KOPT-K1 (cell line): ENCODE results near the gene NFATC4.
"Not testable (repeated sequence)": the region's sequence is repeated elsewhere in the genome, so short reads cannot be mapped to it uniquely, and the experiment has no call there.

Experiments used
- H3K27ac ChIP-seq: fragments of 200-600 bp; sonication (generic); 2 replicates; pipeline ENCODE4 v1.5.1; 2016; ENCODE audit warnings: antibody characterized with exemption, mild to moderate bottlenecking, low read depth, low read length; ENCODE audit not compliant: poor library complexity, severe bottlenecking
- H3K36me3 ChIP-seq: fragments of 200-600 bp; sonication (generic); 2 replicates; pipeline ENCODE4 v1.5.1; 2017; ENCODE audit warnings: antibody characterized with exemption, mild to moderate bottlenecking, low read length, moderate library complexity; ENCODE audit not compliant: insufficient read depth
- H3K9me3 ChIP-seq: fragments of 200-600 bp; sonication (generic); 2 replicates; pipeline ENCODE4 v1.5.1; 2017; ENCODE audit warnings: antibody characterized with exemption, low read length, mild to moderate bottlenecking; ENCODE audit not compliant: insufficient read depth, poor library complexity, severe bottlenecking

Gene NFATC4

GRCh38 chr14:24369463-24369862, 1.5 kb downstream of the NFATC4 start:
- no peaks in the 10 kb centered on the region for H3K36me3 ChIP-seq
- no peaks in the 10 kb centered on the region for H3K9me3 ChIP-seq
- H3K27ac ChIP-seq = no peak overlapping the region

GRCh38 chr14:24369907-24370687, 2.1 kb downstream of the NFATC4 start:
- no peak overlapping the region for H3K27ac ChIP-seq
- no peaks in the 10 kb centered on the region for H3K36me3 ChIP-seq
- H3K9me3 ChIP-seq = no peaks in the 10 kb centered on the region

GRCh38 chr14:24370748-24371147, 2.8 kb downstream of the NFATC4 start:
- Histone ChIP-seq H3K9me3 (no peaks in the 10 kb centered on the region), H3K27ac (no peak overlapping the region), H3K36me3 (no peaks in the 10 kb centered on the region)

GRCh38 chr14:24371605-24372004, 3.6 kb downstream of the NFATC4 start:
- not testable (repeated sequence) for H3K27ac ChIP-seq, H3K36me3 ChIP-seq, H3K9me3 ChIP-seq

GRCh38 chr14:24372701-24373416, 4.9 kb downstream of the NFATC4 start:
- Histone ChIP-seq H3K27ac (no peak overlapping the region), H3K36me3 (no peaks in the 10 kb centered on the region), H3K9me3 (no peaks in the 10 kb centered on the region)

- H3K36me3 ChIP-seq = no peaks in the 10 kb centered on the region
- H3K27ac ChIP-seq = no peak overlapping the region
- no peaks in the 10 kb centered on the region for H3K9me3 ChIP-seq
These were observed 8.6 kb downstream of the NFATC4 start for GRCh38 chr14:24376448-24377070.

- H3K9me3 ChIP-seq = no peaks in the 10 kb centered on the region
- H3K36me3 ChIP-seq = no peaks in the 10 kb centered on the region
- no peak overlapping the region for H3K27ac ChIP-seq
These were observed 9.1 kb downstream of the NFATC4 start for GRCh38 chr14:24377126-24377525.

- H3K9me3 ChIP-seq = no peaks in the 10 kb centered on the region
- H3K27ac ChIP-seq = no peak overlapping the region
These were observed 9.7 kb downstream of the NFATC4 start for GRCh38 chr14:24377657-24378056.

GRCh38 chr14:24378327-24378726, 10.3 kb downstream of the NFATC4 start:
- Histone ChIP-seq H3K9me3 (no peaks in the 10 kb centered on the region), H3K36me3 (no peaks in the 10 kb centered on the region), H3K27ac (no peak overlapping the region)

More at GRCh38 chr14:24377657-24378056, 9.7 kb downstream of the NFATC4 start:
- H3K36me3 ChIP-seq = no peaks in the 10 kb centered on the region

GRCh38 chr14:24378981-24379906, 11.3 kb downstream of the NFATC4 start:
- H3K27ac ChIP-seq = no peak overlapping the region
- no peaks in the 10 kb centered on the region for H3K9me3 ChIP-seq
- H3K36me3 ChIP-seq = no peaks in the 10 kb centered on the region

- Histone ChIP-seq H3K9me3 (no peaks in the 10 kb centered on the region), H3K36me3 (no peaks in the 10 kb centered on the region), H3K27ac (no peak overlapping the region)
These were observed 12.1 kb downstream of the NFATC4 start for GRCh38 chr14:24379907-24380730.

- Histone ChIP-seq H3K36me3 (no peaks in the 10 kb centered on the region), H3K9me3 (no peaks in the 10 kb centered on the region), H3K27ac (no peak overlapping the region)
These were observed 13.5 kb downstream of the NFATC4 start for GRCh38 chr14:24381363-24382063.

GRCh38 chr14:24382064-24382371, 14.0 kb downstream of the NFATC4 start:
- H3K27ac ChIP-seq = no peak overlapping the region

GRCh38 chr14:24384169-24384568, 16.2 kb downstream of the NFATC4 start:
- Histone ChIP-seq H3K9me3 (no peaks in the 10 kb centered on the region), H3K27ac (no peak overlapping the region), H3K36me3 (no peaks in the 10 kb centered on the region)

More at GRCh38 chr14:24382064-24382371, 14.0 kb downstream of the NFATC4 start:
- Histone ChIP-seq H3K9me3 (no peaks in the 10 kb centered on the region), H3K36me3 (no peaks in the 10 kb centered on the region)
